ENCODE data around the gene SKAP1.
"Not testable (repeated sequence)": the region's sequence is repeated elsewhere in the genome, so short reads cannot be mapped to it uniquely, and the experiment has no call there.

SKAP1 gene

GRCh38 chr17:48276776-48277175, 153.2 kb downstream of the SKAP1 start:
- no peak for DNase-seq

GRCh38 chr17:48270899-48271298, 159.1 kb downstream of the SKAP1 start:
- no peak for DNase-seq

- DNase-seq = no peak
Observed at GRCh38 chr17:48269209-48269608, 160.8 kb downstream of the SKAP1 start.

GRCh38 chr17:48263731-48264035, 166.3 kb downstream of the SKAP1 start:
- DNase-seq = no peak

GRCh38 chr17:48262982-48263730, 166.9 kb downstream of the SKAP1 start:
- DNase-seq = no peak

- DNase-seq = no peak
Observed at GRCh38 chr17:48261297-48261880, 168.6 kb downstream of the SKAP1 start.

GRCh38 chr17:48259694-48260291, 170.2 kb downstream of the SKAP1 start:
- peak; percentile 17 for DNase-seq

GRCh38 chr17:48258331-48258730, 171.7 kb downstream of the SKAP1 start:
- DNase-seq = no peak

- no peak for DNase-seq
Observed at GRCh38 chr17:48255759-48256158, 174.3 kb downstream of the SKAP1 start.

- no peak for DNase-seq
Observed at GRCh38 chr17:48254896-48255295, 175.1 kb downstream of the SKAP1 start.

- no peak for DNase-seq
Observed at GRCh38 chr17:48253975-48254374, 176.0 kb downstream of the SKAP1 start.

GRCh38 chr17:48251950-48252349, 178.1 kb downstream of the SKAP1 start:
- no peak for DNase-seq

- DNase-seq = no peak
Observed at GRCh38 chr17:48250949-48251348, 179.1 kb downstream of the SKAP1 start.

- not testable (repeated sequence) for DNase-seq
Observed at GRCh38 chr17:48250059-48250458, 180.0 kb downstream of the SKAP1 start.

GRCh38 chr17:48247603-48248002, 182.4 kb downstream of the SKAP1 start:
- no peak for DNase-seq

GRCh38 chr17:48247038-48247437, 183.0 kb downstream of the SKAP1 start:
- DNase-seq = no peak

GRCh38 chr17:48246612-48247011, 183.4 kb downstream of the SKAP1 start:
- peak; percentile 57 for DNase-seq

- not testable (repeated sequence) for DNase-seq
Observed at GRCh38 chr17:48245465-48246033, 184.5 kb downstream of the SKAP1 start.

- DNase-seq = no peak
Observed at GRCh38 chr17:48244814-48245213, 185.2 kb downstream of the SKAP1 start.

GRCh38 chr17:48244121-48244711, 185.8 kb downstream of the SKAP1 start:
- peak; percentile 49 for DNase-seq

- DNase-seq = no peak
Observed at GRCh38 chr17:48241770-48242497, 188.1 kb downstream of the SKAP1 start.

GRCh38 chr17:48241131-48241591, 188.9 kb downstream of the SKAP1 start:
- peak; percentile 72 for DNase-seq
